ENCODE measurements around the gene RNF157.

The RNF157 gene

DNA sequence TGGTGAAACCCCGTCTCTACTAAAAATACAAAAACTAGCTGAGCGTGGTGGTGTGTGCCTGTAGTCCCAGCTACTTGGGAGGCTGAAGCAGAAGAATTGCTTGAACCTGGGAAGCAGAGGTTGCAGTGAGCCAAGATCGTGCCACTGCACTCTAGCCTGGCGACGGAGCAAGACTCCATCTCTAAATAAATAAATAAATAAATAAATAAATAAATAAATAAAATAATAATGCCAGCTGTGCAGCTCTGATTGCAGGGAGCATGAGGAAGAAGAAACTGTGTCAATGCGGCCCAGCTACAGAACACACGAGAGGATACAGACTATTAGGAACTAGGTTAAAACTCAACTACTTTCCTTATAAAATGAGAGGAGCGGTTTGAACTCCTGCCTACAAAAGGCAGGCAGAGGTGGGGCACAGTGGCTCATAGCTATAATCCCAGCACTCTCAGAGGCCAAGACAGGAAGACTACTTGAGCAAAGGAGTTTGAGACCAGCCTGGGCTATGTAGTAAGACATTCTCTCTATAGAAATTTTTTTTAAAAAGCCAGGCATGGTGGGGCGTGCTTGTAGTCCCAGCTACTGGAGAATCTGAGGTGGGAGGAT, 34.6 kb downstream of the RNF157 start (continued):
- TF ChIP-seq, protein P1, sequence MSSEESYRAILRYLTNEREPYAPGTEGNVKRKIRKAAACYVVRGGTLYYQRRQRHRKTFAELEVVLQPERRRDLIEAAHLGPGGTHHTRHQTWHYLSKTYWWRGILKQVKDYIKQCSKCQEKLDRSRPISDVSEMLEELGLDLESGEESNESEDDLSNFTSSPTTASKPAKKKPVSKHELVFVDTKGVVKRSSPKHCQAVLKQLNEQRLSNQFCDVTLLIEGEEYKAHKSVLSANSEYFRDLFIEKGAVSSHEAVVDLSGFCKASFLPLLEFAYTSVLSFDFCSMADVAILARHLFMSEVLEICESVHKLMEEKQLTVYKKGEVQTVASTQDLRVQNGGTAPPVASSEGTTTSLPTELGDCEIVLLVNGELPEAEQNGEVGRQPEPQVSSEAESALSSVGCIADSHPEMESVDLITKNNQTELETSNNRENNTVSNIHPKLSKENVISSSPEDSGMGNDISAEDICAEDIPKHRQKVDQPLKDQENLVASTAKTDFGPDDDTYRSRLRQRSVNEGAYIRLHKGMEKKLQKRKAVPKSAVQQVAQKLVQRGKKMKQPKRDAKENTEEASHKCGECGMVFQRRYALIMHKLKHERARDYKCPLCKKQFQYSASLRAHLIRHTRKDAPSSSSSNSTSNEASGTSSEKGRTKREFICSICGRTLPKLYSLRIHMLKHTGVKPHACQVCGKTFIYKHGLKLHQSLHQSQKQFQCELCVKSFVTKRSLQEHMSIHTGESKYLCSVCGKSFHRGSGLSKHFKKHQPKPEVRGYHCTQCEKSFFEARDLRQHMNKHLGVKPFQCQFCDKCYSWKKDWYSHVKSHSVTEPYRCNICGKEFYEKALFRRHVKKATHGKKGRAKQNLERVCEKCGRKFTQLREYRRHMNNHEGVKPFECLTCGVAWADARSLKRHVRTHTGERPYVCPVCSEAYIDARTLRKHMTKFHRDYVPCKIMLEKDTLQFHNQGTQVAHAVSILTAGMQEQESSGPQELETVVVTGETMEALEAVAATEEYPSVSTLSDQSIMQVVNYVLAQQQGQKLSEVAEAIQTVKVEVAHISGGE (tag by site-specific recombination; conservative IDR thresholded peaks at IDR 0.05; ENCODE audit: low read depth) = peak; percentile 56
- TF ChIP-seq ZNF266 (tag by site-specific recombination; IDR thresholded peaks at IDR 0.05; ENCODE audit: low read depth) (0 out of 2 replicates have a peak, but pooled peaks have one; percentile 27), ZBTB8A (tag by site-specific recombination; IDR thresholded peaks at IDR 0.05) (0 out of 2 replicates have a peak, but pooled peaks have one; percentile 39), ZNF555 (tag by site-specific recombination; conservative IDR thresholded peaks at IDR 0.05) (peak; percentile 43)

DNA sequence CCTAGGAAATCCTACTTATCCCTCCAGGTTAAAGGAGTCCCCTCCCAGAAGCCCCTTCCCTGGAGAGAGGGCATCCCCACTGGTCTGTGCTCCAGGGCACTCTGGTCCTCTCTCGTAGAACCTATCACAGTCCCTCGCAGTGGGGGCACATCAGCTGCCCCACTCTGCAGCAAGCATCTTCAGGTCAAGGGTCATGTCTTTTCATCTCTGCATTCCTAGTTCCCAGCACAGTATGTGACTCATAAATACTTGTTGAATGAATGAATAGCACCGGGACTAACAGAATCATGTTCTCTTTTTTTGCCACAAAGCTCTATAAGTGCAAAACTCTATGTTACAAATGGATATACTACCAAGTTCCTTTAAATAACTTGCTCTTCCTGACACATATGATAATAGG, 36.0 kb downstream of the RNF157 start:
- TF ChIP-seq SCRT2 (tag by site-specific recombination; IDR thresholded peaks at IDR 0.05) = peak; percentile 76
- TF ChIP-seq ZNF785 (tag by site-specific recombination; IDR thresholded peaks at IDR 0.05) = no peak
- no peak for TF ChIP-seq MEIS1 (CRISPR knock-in tag; IDR thresholded peaks at IDR 0.05; ENCODE audit: borderline replicate concordance)
- TF ChIP-seq, protein P2, sequence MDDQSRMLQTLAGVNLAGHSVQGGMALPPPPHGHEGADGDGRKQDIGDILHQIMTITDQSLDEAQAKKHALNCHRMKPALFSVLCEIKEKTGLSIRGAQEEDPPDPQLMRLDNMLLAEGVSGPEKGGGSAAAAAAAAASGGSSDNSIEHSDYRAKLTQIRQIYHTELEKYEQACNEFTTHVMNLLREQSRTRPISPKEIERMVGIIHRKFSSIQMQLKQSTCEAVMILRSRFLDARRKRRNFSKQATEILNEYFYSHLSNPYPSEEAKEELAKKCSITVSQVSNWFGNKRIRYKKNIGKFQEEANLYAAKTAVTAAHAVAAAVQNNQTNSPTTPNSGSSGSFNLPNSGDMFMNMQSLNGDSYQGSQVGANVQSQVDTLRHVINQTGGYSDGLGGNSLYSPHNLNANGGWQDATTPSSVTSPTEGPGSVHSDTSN (CRISPR knock-in tag; IDR thresholded peaks at IDR 0.05) = no peak
- no peaks in the 10 kb centered on the region for H3K9me3 ChIP-seq (ENCODE audit: control insufficient read depth, insufficient read depth, low read depth, low read length)
- ChIA-PET POLR2A (interaction anchor here (0.7 kb wide), 1 partner anchor 28 kb away, joined by 3 read pairs; no protein-coding TSS in a partner anchor), CTCF (interaction anchor here (0.6 kb wide), 2 partner anchors 18 to 1156 kb away, joined by 3 read pairs; no protein-coding TSS in a partner anchor)
- H3K4me3 ChIP-seq (ENCODE audit: low read depth, low read length) = no peak overlapping the region
- H3K36me3 ChIP-seq (ENCODE audit: control insufficient read depth in 2 of 2, insufficient read depth in 1 of 2, low read length in 2 of 2) = peaks cover 3 to 12% of the 10 kb centered on the region in 2 experiments; a peak in 2 of 3 replicates
- no peaks in the 10 kb centered on the region for H3K4me1 ChIP-seq (ENCODE audit: control insufficient read depth, insufficient read depth, low read length)
- no peak overlapping the region for H3K27ac ChIP-seq (ENCODE audit: extremely low read depth, low read depth, low read length)

DNA sequence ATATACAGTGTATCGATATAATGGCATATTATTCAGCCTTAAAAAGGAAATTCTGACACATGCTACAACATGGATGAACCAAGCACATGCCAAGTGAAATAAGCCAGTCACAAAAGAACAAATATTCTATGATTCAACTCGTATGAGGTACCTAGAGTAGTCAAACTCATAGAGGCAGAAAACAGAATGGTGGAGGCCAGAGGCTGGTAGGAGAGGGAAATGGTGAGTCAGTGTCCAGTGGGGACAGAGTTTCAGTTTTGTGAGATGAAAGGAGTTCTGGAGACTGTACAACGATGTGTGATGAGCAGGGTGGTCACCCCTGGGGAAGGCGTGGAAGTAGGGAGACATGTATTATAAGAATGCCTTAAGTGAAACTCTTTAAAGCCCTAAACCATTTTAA, 39.9 kb downstream of the RNF157 start:
- POLR2A ChIA-PET = no interaction called here
- CTCF ChIA-PET = interaction anchor here (0.6 to 0.7 kb wide), 2 partner anchors 77 to 304 kb away, joined by 4 to 6 read pairs; no protein-coding TSS in a partner anchor

More for the DNA sequence above, 39.9 kb downstream of the RNF157 start:
- no peak overlapping the region for H3K27ac ChIP-seq (ENCODE audit: extremely low read depth, low read depth, low read length)
- H3K4me3 ChIP-seq (ENCODE audit: low read depth, low read length) = no peak overlapping the region
- H3K9me3 ChIP-seq (ENCODE audit: control insufficient read depth, insufficient read depth, low read depth, low read length) = no peaks in the 10 kb centered on the region
- no peaks in the 10 kb centered on the region for H3K4me1 ChIP-seq (ENCODE audit: control insufficient read depth, insufficient read depth, low read length)
- peaks cover 4 to 11% of the 10 kb centered on the region in 2 experiments; a peak in 1 of 3 replicates for H3K36me3 ChIP-seq (ENCODE audit: control insufficient read depth in 2 of 2, insufficient read depth in 1 of 2, low read length in 2 of 2)
- TF ChIP-seq ZNF837 (tag by site-specific recombination; IDR thresholded peaks at IDR 0.05) (no peak), KLF8 (tag by site-specific recombination; IDR thresholded peaks at IDR 0.05) (no peak), ZNF335 (tag by site-specific recombination; conservative IDR thresholded peaks at IDR 0.05) (no peak), ZNF747 (tag by site-specific recombination; IDR thresholded peaks at IDR 0.05) (no peak), ZNF146 (tag by site-specific recombination; IDR thresholded peaks at IDR 0.05) (0 out of 2 replicates have a peak, but pooled peaks have one; percentile 12)
- TF ChIP-seq, protein P3, sequence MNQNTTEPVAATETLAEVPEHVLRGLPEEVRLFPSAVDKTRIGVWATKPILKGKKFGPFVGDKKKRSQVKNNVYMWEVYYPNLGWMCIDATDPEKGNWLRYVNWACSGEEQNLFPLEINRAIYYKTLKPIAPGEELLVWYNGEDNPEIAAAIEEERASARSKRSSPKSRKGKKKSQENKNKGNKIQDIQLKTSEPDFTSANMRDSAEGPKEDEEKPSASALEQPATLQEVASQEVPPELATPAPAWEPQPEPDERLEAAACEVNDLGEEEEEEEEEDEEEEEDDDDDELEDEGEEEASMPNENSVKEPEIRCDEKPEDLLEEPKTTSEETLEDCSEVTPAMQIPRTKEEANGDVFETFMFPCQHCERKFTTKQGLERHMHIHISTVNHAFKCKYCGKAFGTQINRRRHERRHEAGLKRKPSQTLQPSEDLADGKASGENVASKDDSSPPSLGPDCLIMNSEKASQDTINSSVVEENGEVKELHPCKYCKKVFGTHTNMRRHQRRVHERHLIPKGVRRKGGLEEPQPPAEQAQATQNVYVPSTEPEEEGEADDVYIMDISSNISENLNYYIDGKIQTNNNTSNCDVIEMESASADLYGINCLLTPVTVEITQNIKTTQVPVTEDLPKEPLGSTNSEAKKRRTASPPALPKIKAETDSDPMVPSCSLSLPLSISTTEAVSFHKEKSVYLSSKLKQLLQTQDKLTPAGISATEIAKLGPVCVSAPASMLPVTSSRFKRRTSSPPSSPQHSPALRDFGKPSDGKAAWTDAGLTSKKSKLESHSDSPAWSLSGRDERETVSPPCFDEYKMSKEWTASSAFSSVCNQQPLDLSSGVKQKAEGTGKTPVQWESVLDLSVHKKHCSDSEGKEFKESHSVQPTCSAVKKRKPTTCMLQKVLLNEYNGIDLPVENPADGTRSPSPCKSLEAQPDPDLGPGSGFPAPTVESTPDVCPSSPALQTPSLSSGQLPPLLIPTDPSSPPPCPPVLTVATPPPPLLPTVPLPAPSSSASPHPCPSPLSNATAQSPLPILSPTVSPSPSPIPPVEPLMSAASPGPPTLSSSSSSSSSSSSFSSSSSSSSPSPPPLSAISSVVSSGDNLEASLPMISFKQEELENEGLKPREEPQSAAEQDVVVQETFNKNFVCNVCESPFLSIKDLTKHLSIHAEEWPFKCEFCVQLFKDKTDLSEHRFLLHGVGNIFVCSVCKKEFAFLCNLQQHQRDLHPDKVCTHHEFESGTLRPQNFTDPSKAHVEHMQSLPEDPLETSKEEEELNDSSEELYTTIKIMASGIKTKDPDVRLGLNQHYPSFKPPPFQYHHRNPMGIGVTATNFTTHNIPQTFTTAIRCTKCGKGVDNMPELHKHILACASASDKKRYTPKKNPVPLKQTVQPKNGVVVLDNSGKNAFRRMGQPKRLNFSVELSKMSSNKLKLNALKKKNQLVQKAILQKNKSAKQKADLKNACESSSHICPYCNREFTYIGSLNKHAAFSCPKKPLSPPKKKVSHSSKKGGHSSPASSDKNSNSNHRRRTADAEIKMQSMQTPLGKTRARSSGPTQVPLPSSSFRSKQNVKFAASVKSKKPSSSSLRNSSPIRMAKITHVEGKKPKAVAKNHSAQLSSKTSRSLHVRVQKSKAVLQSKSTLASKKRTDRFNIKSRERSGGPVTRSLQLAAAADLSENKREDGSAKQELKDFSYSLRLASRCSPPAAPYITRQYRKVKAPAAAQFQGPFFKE (tag by site-specific recombination; IDR thresholded peaks at IDR 0.05; ENCODE audit: borderline replicate concordance) = no peak

Data from HEK293 (cell line).